ENCODE measurements around the gene NBEAL2. TPM values are rescaled to one million over a fixed set of nuclear protein-coding genes. Genes with fewer than 3 reads are reported as not detected.

NBEAL2 gene
- total and polyA plus RNA-seq, 4 donors: 10.2 to 22.1 (median 16.4) TPM

- Histone ChIP-seq H3K27me3 (ENCODE audit: control insufficient read depth, insufficient read depth, low read length) (no peaks in the 10 kb centered on the region), H3K4me3 (ENCODE audit: low read depth, low read length) (no peak overlapping the region), H3K36me3 (ENCODE audit: control insufficient read depth, insufficient read depth, low read length) (peaks cover 7% of the 10 kb centered on the region), H3K9me3 (ENCODE audit: control insufficient read depth, insufficient read depth, low read length) (no peaks in the 10 kb centered on the region), H3K27ac (ENCODE audit: low read depth, low read length) (no peak overlapping the region), H3K4me1 (ENCODE audit: control insufficient read depth, insufficient read depth, low read length) (no peaks in the 10 kb centered on the region)
- DNase-seq (ENCODE audit: low read depth in 4 of 6, low spot score in 6 of 6): no peak
These were observed 74.9 kb downstream of the NBEAL2 start for GRCh38 chr3:47054412-47054811.

- no peak for DNase-seq (ENCODE audit: low read depth in 4 of 6, low spot score in 6 of 6)
- no peaks in the 10 kb centered on the region for H3K4me1 ChIP-seq (ENCODE audit: control insufficient read depth, insufficient read depth, low read length)
- 86% methylated on average over 3 of the region's 3 CpGs for WGBS (ENCODE audit: insufficient coverage)
- H3K4me3 ChIP-seq (ENCODE audit: low read depth, low read length): no peak overlapping the region
- peaks cover 10% of the 10 kb centered on the region for H3K36me3 ChIP-seq (ENCODE audit: control insufficient read depth, insufficient read depth, low read length)
- H3K27me3 ChIP-seq (ENCODE audit: control insufficient read depth, insufficient read depth, low read length): no peaks in the 10 kb centered on the region
- H3K27ac ChIP-seq (ENCODE audit: low read depth, low read length): no peak overlapping the region
- no peaks in the 10 kb centered on the region for H3K9me3 ChIP-seq (ENCODE audit: control insufficient read depth, insufficient read depth, low read length)
These were observed 77.2 kb downstream of the NBEAL2 start for GRCh38 chr3:47056705-47057104.

- H3K36me3 ChIP-seq (ENCODE audit: control insufficient read depth, insufficient read depth, low read length): peaks cover 8% of the 10 kb centered on the region
- no peaks in the 10 kb centered on the region for H3K27me3 ChIP-seq (ENCODE audit: control insufficient read depth, insufficient read depth, low read length)
- H3K4me3 ChIP-seq (ENCODE audit: low read depth, low read length): no peak overlapping the region
- no peaks in the 10 kb centered on the region for H3K4me1 ChIP-seq (ENCODE audit: control insufficient read depth, insufficient read depth, low read length)
- H3K9me3 ChIP-seq (ENCODE audit: control insufficient read depth, insufficient read depth, low read length): no peaks in the 10 kb centered on the region
- DNase-seq (ENCODE audit: low read depth in 4 of 6, low spot score in 6 of 6): no peak
- H3K27ac ChIP-seq (ENCODE audit: low read depth, low read length): no peak overlapping the region
- WGBS (ENCODE audit: insufficient coverage): 100% methylated on average over 1 of the region's 6 CpGs
These were observed 77.8 kb downstream of the NBEAL2 start for GRCh38 chr3:47057212-47057671.

Small RNA genes within 50 kb of the gene (small RNA-seq; reads per million reads assigned to genes)
- gene MRPL57P3 (ENCODE audit: low replicate concordance): not detected

Other genes starting within 250 kb of the NBEAL2 start
- gene MYL3, start 116.2 kb upstream of the NBEAL2 start, total RNA-seq: 1 to 10 TPM; 2.2 to 5.8 TPM
- 1 to 10 TPM; 2.2 to 2.5 TPM for gene MYL3, start 116.2 kb upstream of the NBEAL2 start, polyA plus RNA-seq (ENCODE audit: insufficient read length in 2 of 2)
- 10 to 100 TPM in 1 of 2 donors, 1 to 10 TPM in 1; 7.8 to 25.0 TPM for gene PTH1R, start 101.9 kb upstream of the NBEAL2 start, total RNA-seq
- 10 to 100 TPM; 12.0 to 14.0 TPM for gene PTH1R, start 101.9 kb upstream of the NBEAL2 start, polyA plus RNA-seq (ENCODE audit: insufficient read length in 2 of 2)
- 10 to 100 TPM; 14.0 to 41.5 TPM for gene CCDC12, start 2.9 kb upstream of the NBEAL2 start, total RNA-seq
- 10 to 100 TPM; 44.1 to 55.8 TPM for gene CCDC12, start 2.9 kb upstream of the NBEAL2 start, polyA plus RNA-seq (ENCODE audit: insufficient read length in 2 of 2)
- gene SETD2, start 184.4 kb downstream of the NBEAL2 start, total RNA-seq: 10 to 100 TPM; 55.8 to 72.0 TPM
- gene SETD2, start 184.4 kb downstream of the NBEAL2 start, polyA plus RNA-seq (ENCODE audit: insufficient read length in 2 of 2): 10 to 100 TPM; 39.9 to 46.1 TPM

All from spinal cord (tissue), 10 donors.